Activated CD8-positive, alpha-beta memory T cell treated with anti-CD3 and anti-CD28 coated beads, Interleukin-2, amount 50 U/mL, for 1 hour (primary cell): ENCODE data around the gene TTLL8.

Experiments
- DNase-seq: peaks from one replicate; pipeline ENCODE4 v3.0.0-alpha.2; 2020; ENCODE audit errors: extremely low read depth

TTLL8 gene

GRCh38 chr22:50082961-50083461 is 24.9 kb upstream of the TTLL8 start:
- no peak for DNase-seq

DNA sequence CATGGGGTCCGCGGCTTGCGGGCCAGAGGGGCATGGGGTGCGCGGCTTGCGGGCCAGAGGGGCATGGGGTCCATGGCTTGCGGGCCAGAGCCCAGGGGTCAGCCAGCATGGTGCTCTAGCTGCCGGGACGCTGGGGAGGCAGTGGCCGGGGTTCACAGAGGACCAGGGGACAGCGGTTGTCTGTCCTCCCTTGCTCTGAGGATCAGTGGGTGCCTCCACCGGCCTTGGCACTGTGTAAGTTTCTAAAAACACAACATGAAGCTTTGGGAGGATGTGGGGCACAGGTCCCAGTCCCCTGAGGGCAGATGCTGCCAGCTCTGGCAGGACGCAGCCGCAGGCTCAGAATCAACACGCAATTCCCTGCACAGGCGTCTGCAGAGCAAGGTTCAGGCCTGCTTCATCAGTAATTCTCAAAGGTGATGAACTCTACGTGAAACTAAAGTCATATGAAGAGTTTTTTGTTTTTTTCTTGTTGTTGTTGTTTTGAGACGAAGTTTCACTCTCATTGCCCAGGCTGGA is 24.2 kb upstream of the TTLL8 start:
- DNase-seq = no peak

- DNase-seq = no peak
These were observed 23.5 kb upstream of the TTLL8 start for GRCh38 chr22:50081426-50082196.

DNA sequence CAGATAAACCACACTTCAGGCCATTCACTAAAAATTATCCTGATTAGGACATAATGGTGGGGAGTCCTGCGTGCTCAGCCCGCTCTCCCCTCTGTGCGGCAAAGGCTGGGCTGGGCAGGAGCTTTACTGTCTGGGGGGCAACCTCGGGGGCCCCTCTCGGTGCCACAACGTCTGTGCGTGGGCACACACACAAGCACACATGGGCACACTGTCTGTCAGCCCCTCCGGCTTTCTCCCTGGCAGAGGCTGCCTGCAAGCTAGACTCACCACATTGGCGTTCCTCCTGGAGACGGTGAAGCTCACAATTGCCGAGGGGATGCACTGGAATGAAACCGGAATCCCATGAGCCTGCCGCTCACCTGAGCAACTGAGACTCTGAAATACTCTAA is 22.0 kb upstream of the TTLL8 start:
- DNase-seq = no peak

DNA sequence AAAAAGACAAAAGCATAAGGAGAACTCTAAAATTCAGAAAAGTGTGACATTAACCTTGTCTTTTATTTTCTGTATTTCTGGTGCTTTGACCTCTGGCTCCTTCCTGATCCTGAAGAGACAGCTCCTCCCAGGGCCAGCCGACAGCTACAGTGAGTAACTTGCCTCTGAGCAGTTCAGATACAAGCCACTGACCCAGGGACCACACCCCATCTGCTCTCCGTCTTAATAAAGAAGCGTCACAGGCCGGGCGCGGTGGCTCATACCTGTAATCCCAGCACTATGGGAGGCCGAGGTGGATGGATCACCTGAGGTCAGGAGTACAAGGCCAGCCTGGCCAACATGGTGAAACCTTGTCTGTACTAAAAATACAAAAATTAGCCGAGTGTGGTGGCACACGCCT is 20.7 kb upstream of the TTLL8 start:
- no peak for DNase-seq

GRCh38 chr22:50078246-50078645 is 20.1 kb upstream of the TTLL8 start:
- no peak for DNase-seq

DNA sequence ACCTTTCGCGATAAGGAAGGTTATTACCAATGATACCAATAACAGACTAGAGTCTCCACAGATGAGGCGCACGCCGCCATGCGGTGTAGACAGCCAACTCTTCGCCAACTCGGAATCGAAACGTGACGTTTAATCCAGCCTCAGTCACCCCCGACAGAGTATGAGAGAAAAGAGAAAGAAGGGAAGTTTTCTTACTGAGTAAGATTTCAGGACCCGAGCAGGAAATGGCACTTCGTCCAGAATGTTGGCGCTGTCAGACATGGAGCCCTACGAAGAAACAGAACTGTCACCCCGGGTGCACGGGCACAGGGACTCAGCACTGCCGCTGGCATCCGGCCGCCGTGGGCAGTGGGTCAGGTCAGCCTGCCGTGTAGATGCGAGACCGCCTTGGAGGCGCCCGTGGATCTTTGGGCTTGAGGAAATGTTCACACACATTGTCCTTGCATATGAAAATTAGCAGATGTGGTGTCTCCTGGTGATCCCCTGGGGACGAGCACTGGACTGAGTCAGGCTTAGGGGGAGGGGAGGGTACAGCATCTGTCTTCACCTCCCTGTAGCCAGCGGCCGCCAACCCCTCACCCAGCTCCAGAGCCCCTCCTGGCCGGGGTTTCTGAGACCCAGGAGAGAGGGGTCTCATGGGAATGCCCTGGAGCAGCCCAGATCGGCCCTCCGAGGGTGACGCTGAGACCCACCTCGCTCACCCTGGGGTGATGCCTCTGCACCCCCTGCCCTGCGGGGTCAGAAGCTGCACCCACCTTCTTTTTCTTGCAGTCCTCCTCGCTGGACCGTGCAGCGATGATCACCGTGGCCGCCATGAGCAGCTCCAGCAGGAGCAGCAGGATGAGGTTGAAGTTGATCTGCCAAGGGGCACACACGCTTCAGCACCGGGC is 18.8 kb upstream of the TTLL8 start:
- no peak for DNase-seq

- no peak for DNase-seq
These were observed 16.7 kb upstream of the TTLL8 start for GRCh38 chr22:50074551-50075530.

- no peak for DNase-seq
These were observed 16.0 kb upstream of the TTLL8 start for GRCh38 chr22:50074056-50074455.

DNA sequence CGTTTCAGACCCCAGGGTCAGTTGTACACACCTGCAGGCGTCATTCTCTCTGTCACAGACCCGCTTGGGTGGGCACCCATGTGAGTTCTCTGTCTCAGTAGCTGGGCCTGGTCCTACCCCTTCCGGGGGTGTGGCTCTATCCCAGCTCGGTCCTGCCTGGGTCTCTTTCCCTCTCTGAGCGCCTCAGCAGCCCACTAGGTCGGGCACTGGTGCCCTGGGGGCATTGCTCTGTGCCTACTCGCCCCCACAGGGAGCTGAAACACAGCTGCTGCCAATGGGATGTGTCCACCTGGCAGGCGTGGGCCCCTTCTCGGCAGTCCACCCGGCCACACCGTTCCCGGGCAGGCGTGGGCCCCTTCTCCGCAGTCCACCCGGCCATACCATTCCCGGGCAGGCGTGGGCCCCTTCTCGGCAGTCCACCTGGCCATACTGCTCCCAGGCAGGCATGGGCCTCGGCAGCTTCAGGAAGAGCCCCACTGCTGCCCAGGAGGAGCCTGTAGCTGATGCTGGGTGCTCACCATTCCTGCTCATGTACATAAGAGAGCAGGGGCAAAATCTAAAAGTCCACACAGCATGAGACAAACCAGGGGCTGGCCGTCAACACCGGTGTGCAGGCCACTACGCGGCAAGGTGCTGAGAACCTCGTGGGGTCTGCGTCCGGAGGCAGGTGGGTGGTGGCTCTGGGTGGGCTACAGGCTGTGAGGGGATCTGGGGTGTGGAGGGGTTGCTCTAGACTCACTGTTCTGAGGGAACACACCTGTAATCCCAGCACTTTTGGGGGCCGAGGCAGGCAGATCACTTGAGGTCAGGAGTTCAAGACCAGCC is 14.8 kb upstream of the TTLL8 start:
- no peak for DNase-seq

DNA sequence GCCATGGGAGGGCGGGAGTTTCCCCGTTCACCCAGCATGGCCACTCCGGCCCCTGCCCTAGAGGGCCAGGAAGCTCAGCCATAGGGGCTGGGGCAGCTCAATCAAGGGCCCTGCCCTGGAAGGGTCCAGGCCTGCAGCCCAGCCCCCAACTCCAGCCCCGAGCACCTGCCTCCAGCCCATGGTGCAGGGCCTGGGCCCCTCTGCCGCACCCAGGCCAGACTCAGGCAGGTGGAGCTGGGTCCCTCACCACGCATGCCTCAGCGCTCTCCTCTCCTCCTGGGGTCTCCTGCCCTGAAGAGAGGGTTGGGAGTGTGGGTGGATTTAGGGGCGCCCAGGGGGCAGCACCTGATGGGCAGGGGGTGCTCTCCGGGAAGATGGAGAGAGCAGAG is 14.1 kb upstream of the TTLL8 start:
- no peak for DNase-seq

DNA sequence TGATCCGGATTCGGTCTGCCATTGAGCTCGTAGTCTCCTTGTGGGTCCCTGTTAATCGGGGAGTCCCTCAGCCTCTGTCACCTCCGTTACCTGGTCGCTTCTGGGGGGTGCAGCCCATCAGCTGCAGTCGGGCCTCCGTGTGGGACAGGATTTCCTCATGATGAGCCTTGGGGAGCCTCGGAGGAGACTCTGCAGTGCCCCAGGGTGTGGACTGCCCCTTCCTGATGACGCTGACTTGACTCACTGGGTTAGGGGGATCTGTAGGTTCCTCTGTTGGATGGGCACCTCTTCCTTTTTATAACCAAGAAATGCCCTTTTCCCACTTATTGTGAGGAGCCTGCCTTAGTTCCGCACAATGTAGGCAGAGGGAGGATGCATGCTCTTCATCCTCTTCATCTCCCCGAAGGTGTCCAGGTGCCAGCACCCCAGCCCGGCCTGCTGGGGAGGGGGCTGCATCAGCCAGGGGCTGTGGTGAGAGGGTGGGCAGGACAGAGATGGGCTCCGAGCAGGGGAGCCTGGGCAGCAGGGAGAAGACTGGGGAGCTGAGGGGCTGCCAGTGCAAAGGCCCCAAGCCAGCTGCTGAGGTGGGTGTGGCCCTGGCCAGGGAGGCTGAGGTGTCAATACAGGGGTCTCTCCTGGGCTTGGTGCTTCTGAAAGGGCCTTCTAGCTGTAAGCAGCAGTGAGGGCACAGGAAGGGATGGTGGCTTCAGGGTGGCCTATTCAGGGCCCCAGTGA is 13.5 kb upstream of the TTLL8 start:
- no peak for DNase-seq

GRCh38 chr22:50070366-50070765 is 12.3 kb upstream of the TTLL8 start:
- DNase-seq = no peak

GRCh38 chr22:50068096-50068495 is 10.0 kb upstream of the TTLL8 start:
- no peak for DNase-seq

- DNase-seq = no peak
These were observed 9.1 kb upstream of the TTLL8 start for GRCh38 chr22:50067244-50067643.

DNA sequence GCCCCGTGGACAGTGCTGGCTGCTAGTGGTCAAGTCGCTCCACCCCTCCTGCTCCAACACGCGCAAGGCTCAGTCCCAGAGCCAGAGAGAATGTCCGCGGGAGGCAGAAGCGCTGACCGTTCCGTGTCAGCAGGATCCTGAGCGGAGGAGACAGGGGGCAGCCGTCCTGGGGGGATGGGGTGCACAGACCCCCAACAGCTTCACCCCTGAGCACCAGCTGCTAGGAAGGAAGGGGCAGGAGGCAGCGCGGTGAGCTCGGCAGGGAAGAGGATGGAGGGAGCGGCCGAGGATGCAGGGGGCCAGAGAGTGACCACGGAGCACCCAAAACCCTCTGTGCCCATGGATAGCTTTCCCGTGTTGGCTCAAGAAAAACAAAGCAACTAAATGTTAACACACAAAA is 6.4 kb upstream of the TTLL8 start:
- no peak for DNase-seq

DNA sequence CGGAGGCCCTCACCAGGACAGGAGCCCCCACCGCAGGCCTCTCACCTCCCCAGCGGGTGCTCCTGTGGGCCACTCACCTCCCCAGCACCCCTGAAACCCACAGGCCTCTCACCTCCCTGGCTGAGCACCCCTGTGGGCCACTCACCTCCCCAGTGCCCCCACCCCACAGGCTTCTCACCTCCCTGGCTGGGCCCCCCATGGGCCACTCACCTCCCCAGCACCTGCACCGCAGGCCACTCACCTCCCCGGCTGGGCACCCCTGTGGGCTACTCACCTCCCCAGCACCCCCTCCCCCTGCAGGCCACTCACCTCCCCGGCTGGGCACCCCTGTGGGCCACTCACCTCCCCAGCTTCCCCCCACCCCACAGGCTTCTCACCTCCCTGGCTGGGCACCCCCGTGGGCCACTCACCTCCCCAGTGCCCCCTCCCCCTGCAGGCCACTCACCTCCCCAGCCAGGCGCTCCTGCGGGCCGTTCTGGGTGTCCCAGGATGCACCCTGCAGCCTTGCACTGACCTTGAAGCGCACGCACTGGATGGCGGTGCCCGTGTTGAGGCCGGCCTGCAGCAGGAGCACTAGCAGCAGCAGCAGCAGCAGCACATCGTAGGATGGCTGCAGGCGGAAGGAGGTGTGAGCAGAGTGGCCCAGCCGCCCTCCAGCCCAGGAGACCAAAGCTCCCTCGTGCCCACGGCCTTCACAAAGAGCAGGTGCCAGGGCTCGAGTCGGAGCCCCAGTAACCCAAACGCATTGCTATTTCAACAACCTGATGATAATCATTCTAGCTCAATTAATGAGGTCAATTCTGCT is 5.7 kb upstream of the TTLL8 start:
- no peak for DNase-seq

GRCh38 chr22:50062509-50063135 is 4.5 kb upstream of the TTLL8 start:
- DNase-seq = no peak
